BE2C (cell line): Measurements from ENCODE around the gene VPS26B.

Source experiments
- DNase-seq: peaks from one replicate; pipeline ENCODE4 v3.0.0-alpha.2; 2020
- H3K27me3 ChIP-seq: fragments of 250-450 bp; sonication (Bioruptor Pico); 2 replicates; pipeline ENCODE4 v1.5.1; 2020; ENCODE audit warnings: mild to moderate bottlenecking
- H3K36me3 ChIP-seq: fragments of 250-450 bp; sonication (Bioruptor Pico); 2 replicates; pipeline ENCODE4 v1.5.1; 2020; ENCODE audit warnings: mild to moderate bottlenecking
- H3K4me1 ChIP-seq: fragments of 250-450 bp; sonication (Bioruptor Pico); 2 replicates; pipeline ENCODE4 v1.5.1; 2020
- H3K4me3 ChIP-seq: 2 replicates; pipeline ENCODE4 v1.5.1; 2011; ENCODE audit warnings: low read depth, low read length
- H3K9me3 ChIP-seq: fragments of 250-450 bp; sonication (Bioruptor Pico); 2 replicates; pipeline ENCODE4 v1.5.1; 2020
- CTCF ChIP-seq: IDR thresholded peaks from 2 replicates; pipeline ENCODE4 v1.5.1; 2012; ENCODE audit warnings: mild to moderate bottlenecking, low read depth, low read length

Gene VPS26B

GRCh38 chr11:134236834-134237556 lies 12.5 kb downstream of the VPS26B start:
- Histone ChIP-seq H3K36me3 (peaks cover 39% of the 10 kb centered on the region), H3K4me3 (no peak overlapping the region), H3K27me3 (no peaks in the 10 kb centered on the region), H3K4me1 (peaks cover 8% of the 10 kb centered on the region; the same call in 1 of the 2 replicates), H3K9me3 (no peaks in the 10 kb centered on the region)
- no peak for DNase-seq
- TF ChIP-seq CTCF, result no peak

- Histone ChIP-seq H3K4me1 (peaks cover 5% of the 10 kb centered on the region; the same call in 1 of the 2 replicates), H3K27me3 (no peaks in the 10 kb centered on the region), H3K4me3 (no peak overlapping the region), H3K36me3 (peaks cover 41% of the 10 kb centered on the region), H3K9me3 (no peaks in the 10 kb centered on the region)
- no peak for TF ChIP-seq CTCF
- no peak for DNase-seq
Observed at GRCh38 chr11:134237557-134237922, 13.1 kb downstream of the VPS26B start.

GRCh38 chr11:134238956-134239355 lies 14.5 kb downstream of the VPS26B start:
- peak; percentile 42 for DNase-seq
- no peak overlapping the region for H3K4me3 ChIP-seq
- no peaks in the 10 kb centered on the region for H3K9me3 ChIP-seq
- H3K4me1 ChIP-seq, result no peaks in the 10 kb centered on the region
- TF ChIP-seq CTCF, result no peak
- peaks cover 55% of the 10 kb centered on the region for H3K36me3 ChIP-seq
- H3K27me3 ChIP-seq, result no peaks in the 10 kb centered on the region

GRCh38 chr11:134240592-134240991 lies 16.1 kb downstream of the VPS26B start:
- DNase-seq, result no peak
- H3K27me3 ChIP-seq, result no peaks in the 10 kb centered on the region
- no peaks in the 10 kb centered on the region for H3K4me1 ChIP-seq
- H3K4me3 ChIP-seq, result no peak overlapping the region
- no peak for TF ChIP-seq CTCF
- peaks cover 61% of the 10 kb centered on the region for H3K36me3 ChIP-seq
- no peaks in the 10 kb centered on the region for H3K9me3 ChIP-seq

GRCh38 chr11:134242376-134242775 lies 17.9 kb downstream of the VPS26B start:
- no peaks in the 10 kb centered on the region for H3K4me1 ChIP-seq
- no peak overlapping the region for H3K4me3 ChIP-seq
- H3K27me3 ChIP-seq, result no peaks in the 10 kb centered on the region
- DNase-seq, result no peak
- H3K9me3 ChIP-seq, result no peaks in the 10 kb centered on the region
- H3K36me3 ChIP-seq, result peaks cover 54% of the 10 kb centered on the region
- TF ChIP-seq CTCF, result no peak

GRCh38 chr11:134243913-134244312 lies 19.4 kb downstream of the VPS26B start:
- no peaks in the 10 kb centered on the region for H3K27me3 ChIP-seq
- no peak overlapping the region for H3K4me3 ChIP-seq
- H3K36me3 ChIP-seq, result peaks cover 66% of the 10 kb centered on the region
- no peak for DNase-seq
- no peaks in the 10 kb centered on the region for H3K9me3 ChIP-seq
- no peak for TF ChIP-seq CTCF
- H3K4me1 ChIP-seq, result no peaks in the 10 kb centered on the region
